Myocyte (in vitro differentiated cells): ENCODE measurements around the gene SPDYE6. TPM values are rescaled to one million over a fixed set of nuclear protein-coding genes. Genes with fewer than 3 reads are reported as not detected.
"Not testable (repeated sequence)": the region's sequence is repeated elsewhere in the genome, so short reads cannot be mapped to it uniquely, and the experiment has no call there.

Experiments used
- DNase-seq: peaks from one replicate; pipeline ENCODE4 v3.0.0-alpha.2; 2012; ENCODE audit warnings: low read depth
- total RNA-seq: library from RNA; depleted of rRNA; stranded (reverse); fragments of >200 nt; gene quantifications from 2 replicates; pipeline ENCODE4 v1.2.3, GENCODE V29; 2014

Gene SPDYE6
- total RNA-seq, 1 donor from 2014 or later: not detected

DNA sequence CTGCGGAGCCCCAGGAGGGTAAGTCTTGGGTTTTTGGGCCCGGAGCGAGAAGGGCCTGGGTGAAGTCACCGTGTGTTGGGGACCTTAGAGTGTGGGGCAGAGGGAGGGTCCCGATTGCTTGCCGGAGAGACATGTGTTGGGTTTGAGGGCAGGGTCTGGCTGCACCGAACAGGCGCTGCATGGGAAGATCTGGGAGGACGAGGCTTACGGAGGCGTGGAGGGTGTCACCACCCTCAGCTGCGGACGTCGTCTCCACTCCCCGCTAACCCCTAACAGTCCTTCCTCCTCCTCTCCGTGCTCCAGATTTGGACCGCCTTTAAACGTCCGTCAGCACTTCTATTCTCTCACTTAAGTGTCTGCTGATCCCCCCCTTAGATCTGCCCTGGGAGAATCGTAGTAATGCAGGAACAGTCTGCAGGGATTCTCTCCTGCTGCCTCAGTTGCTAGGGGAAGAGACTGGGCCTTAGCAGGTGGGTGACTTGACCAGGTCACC is 8.2 kb upstream of the SPDYE6 start:
- peak; percentile 3 for DNase-seq

GRCh38 chr7:102363549-102364393 is 7.5 kb upstream of the SPDYE6 start:
- DNase-seq: peak; percentile 100

GRCh38 chr7:102346983-102347382 is 9.3 kb downstream of the SPDYE6 start:
- DNase-seq: not testable (repeated sequence)

GRCh38 chr7:102340599-102341368 is 15.5 kb downstream of the SPDYE6 start:
- DNase-seq: peak; percentile 30

GRCh38 chr7:102337420-102337819 is 18.8 kb downstream of the SPDYE6 start:
- not testable (repeated sequence) for DNase-seq

DNA sequence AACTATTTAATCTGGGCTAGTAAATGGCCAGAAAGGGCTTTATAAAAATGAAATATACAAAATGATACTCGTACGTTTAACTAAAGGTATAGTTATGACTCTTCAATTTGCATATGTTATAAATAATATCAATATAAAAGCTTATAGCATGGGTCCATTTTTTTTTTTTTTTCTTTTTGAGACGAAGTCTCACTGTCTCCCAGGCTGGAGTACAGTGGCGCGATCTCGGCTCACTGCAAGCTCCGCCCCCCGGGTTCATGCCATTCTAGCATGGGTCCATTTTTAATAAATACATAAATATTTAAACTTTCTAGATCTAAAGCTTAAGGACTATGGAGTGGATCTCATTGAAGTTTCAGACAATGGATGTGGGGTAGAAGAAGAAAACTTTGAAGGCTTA is 19.2 kb downstream of the SPDYE6 start:
- DNase-seq: not testable (repeated sequence)

DNA sequence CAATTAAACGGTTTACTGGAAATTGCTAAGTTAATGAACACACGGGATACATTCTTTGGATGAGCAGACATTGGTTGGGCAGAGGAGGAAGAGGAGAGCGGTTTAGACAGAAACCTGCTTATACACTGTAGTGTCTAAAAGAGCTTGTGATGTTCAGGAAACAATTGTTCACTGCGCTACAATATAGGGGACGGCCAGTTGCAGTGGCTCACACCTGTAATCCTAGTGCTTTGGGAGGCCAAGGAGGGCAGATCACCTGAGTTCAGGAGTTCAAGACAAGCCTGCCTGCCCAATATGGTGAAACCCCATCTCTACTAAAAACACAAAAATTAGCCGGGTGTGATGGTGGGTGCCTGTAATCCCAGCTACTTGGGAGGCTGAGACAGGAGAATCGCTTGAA is 20.7 kb downstream of the SPDYE6 start:
- DNase-seq: not testable (repeated sequence)

- DNase-seq: not testable (repeated sequence)
These were observed 25.4 kb downstream of the SPDYE6 start for GRCh38 chr7:102330666-102331460.

DNA sequence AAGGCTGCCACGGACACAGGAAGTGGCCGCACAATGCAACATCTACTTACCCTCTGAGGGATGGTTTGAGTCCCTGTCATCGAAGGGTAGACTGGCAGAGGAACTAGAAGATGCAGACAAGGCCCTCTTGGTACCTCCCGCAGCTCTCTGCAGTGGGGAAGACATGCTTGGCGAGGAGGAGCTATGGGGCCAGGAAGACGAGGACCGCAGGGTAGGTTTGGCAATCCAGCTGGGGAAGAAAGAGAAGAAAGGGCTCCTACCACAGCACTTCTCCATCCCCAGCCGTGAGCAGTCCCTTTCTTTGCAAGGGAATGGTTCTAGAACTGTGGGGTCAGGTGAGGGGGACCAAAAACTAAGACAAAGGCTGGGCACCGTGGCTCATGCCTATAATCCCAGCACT is 26.9 kb downstream of the SPDYE6 start:
- DNase-seq: not testable (repeated sequence)

GRCh38 chr7:102328863-102329262 is 27.4 kb downstream of the SPDYE6 start:
- not testable (repeated sequence) for DNase-seq

GRCh38 chr7:102327183-102327582 is 29.1 kb downstream of the SPDYE6 start:
- not testable (repeated sequence) for DNase-seq

- no peak for DNase-seq
These were observed 29.9 kb downstream of the SPDYE6 start for GRCh38 chr7:102326157-102326889.

DNA sequence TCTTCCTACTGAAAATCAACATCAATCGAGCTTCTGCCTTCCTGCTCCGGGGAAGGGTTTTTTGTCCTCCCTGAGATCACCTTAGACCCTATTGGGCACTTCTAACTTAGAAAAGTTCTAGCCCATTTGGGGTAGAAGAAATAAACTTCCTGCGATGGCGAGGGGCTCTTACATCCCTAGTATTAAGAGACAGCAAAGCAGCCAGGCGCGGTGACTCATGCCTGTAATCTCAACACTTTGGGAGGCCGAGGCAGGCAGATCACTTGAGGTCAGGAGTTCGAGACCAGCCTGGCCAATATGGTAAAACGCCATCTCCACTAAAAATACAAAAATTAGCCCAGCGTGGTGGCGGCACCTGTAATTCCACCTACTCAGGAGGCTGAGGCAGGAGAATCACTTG is 31.1 kb downstream of the SPDYE6 start:
- DNase-seq: not testable (repeated sequence)

GRCh38 chr7:102323914-102324195 is 32.4 kb downstream of the SPDYE6 start:
- no peak for DNase-seq

DNA sequence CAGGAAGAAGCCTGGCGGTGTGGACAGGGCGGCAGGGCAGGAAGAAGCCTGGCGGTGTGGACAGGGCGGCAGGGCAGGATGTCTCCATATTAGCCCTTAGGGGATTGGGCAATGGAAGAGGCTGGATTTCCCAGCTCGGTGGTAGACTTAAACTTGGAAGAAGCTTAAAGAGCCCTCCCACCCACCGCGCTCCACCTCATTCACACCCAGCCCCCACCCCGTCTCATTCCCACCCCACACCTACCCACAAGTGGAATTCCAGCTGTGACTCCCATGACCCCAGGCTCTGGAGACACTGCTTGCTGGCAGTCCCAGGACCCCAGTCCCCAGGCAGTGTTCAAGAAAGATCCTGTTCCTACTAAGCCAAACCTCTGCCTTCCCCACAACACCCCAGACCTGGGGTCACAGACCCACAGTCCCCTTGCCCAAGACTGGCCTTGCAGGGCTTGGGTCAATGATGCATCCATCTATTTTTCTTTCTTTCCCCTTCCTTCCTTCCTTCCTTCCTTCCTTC is 34.0 kb downstream of the SPDYE6 start:
- DNase-seq: no peak

- DNase-seq: no peak
These were observed 34.7 kb downstream of the SPDYE6 start for GRCh38 chr7:102321351-102322201.

- no peak for DNase-seq
These were observed 35.5 kb downstream of the SPDYE6 start for GRCh38 chr7:102320601-102321350.

DNA sequence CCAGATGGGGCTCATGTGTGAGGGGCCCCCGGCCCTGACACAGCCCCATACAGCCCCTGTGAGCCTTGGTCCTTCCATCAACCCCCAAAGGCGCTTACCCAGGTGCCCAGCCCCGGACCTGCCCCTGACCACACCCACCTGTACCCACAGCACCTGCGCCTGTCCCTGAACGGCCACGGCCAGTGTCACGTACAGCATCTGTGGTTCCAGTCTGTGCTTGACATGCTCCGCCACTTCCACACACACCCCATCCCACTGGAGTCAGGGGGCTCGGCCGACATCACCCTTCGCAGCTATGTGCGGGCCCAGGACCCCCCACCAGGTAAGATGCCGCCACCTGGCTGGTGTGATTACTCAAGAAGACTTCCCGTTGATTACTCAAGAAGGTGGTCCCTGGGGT is 36.1 kb downstream of the SPDYE6 start:
- DNase-seq: no peak

DNA sequence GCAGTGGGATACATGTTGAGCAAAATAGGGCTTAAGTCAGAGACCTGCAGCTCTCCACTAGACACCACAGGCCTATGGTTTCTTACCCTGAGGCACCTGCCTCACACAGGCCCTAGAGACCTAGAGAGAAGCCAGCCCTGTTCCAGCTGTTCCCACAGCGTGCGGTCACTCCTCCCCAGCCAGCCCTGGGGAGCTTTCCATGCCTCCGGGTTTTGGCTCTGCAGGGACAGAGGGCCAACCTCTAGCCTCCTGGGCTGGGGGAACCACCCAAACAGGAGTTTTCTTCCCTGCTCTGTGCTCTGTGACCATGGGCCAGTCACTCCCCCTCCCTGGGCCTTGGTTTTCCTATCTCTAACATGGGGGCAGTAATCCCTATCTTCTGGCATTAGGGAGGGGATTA is 36.6 kb downstream of the SPDYE6 start:
- DNase-seq: peak; percentile 58
